Stimulated activated CD8-positive, alpha-beta memory T cell treated with anti-CD3 and anti-CD28 coated beads, Interleukin-12 subunit alpha, Interleukin-12 subunit beta, amount 100 ng/mL, for 4 hours (primary cell): ENCODE measurements around the gene TAOK1.
"Not testable (repeated sequence)": the region's sequence is repeated elsewhere in the genome, so short reads cannot be mapped to it uniquely, and the experiment has no call there.

ENCODE experiments used
- DNase-seq: peaks from one replicate; pipeline ENCODE4 v3.0.0-alpha.2; 2020; ENCODE audit warnings: low read depth

Gene TAOK1

GRCh38 chr17:29389982-29390850 is at the start of gene TAOK1:
Gene TAOK1 (plus strand): TSS chr17:29390363. CDS start chr17:29451549, 61,186 bp downstream.
- DNase-seq: peak; percentile 93

- no peak for DNase-seq
Measured at GRCh38 chr17:29341726-29342125, 48.4 kb upstream of the TAOK1 start.

DNA sequence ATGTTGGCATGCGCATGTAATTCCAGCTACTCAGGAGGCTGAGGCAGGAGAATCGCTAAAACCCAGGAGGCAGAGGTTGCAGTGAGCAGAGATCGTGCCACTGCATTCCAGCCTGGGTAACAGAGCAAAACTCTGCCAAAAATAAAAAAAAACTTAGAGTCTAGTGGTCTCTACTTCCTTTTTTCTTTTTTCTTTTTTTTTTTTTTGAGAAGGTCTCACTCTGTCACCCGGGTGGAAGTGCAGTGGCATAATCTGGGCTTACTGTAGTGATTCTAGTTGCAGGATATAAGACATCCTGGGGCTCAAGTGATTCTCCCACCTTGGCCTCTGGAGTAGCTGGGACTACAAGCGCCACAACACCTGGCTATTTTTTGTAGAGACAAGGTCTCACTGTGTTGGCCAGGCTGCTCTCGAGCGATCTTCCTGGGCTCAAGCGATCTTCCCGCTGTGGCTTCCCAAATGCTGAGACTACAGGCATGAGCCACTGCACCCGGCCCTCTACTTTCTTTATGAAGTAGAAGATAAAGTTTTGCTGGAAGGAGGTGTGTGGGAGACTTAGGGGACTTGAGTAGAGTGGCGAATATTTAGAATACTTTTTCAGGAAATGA is 47.9 kb upstream of the TAOK1 start:
- no peak for DNase-seq

GRCh38 chr17:29344201-29344856 is 45.8 kb upstream of the TAOK1 start:
- no peak for DNase-seq

DNA sequence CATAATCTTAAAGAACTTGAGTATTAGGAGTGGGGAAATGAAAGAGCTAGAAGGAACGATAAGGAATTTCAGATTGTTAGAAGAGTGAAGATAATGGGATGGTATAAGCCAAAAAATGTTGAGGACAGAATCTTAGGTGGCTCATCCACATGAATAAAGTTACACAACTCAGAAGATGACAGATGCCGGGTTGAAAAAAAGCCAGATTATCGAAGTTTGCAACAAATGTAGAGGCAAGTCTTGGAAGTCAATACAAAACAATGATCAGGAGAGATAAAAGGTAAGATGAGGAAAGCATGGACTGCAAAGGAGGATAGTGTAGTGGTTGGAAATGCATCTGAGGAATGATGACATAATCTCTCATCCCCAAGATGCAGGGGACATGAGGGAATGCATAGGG is 45.1 kb upstream of the TAOK1 start:
- no peak for DNase-seq

GRCh38 chr17:29345470-29345869 is 44.7 kb upstream of the TAOK1 start:
- not testable (repeated sequence) for DNase-seq

DNA sequence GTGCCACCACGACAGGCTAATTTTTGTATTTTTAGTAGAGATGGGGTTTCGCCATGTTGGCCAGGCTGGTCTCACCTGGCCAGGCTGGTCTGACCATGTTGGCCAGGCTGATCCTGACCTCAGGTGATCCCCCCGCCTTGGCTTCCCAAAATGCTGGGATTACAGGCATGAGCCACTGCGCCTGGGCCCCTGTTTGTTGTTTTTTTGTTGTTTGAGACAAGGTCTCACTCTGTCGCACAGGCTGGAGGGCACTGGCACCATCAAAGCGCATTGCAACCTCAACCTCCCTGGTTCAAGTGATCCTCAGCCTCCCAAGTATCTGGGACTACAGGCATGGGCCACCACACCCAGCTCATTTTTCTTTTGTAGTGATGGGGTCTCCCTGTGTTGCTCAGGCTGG is 43.7 kb upstream of the TAOK1 start:
- no peak for DNase-seq

DNA sequence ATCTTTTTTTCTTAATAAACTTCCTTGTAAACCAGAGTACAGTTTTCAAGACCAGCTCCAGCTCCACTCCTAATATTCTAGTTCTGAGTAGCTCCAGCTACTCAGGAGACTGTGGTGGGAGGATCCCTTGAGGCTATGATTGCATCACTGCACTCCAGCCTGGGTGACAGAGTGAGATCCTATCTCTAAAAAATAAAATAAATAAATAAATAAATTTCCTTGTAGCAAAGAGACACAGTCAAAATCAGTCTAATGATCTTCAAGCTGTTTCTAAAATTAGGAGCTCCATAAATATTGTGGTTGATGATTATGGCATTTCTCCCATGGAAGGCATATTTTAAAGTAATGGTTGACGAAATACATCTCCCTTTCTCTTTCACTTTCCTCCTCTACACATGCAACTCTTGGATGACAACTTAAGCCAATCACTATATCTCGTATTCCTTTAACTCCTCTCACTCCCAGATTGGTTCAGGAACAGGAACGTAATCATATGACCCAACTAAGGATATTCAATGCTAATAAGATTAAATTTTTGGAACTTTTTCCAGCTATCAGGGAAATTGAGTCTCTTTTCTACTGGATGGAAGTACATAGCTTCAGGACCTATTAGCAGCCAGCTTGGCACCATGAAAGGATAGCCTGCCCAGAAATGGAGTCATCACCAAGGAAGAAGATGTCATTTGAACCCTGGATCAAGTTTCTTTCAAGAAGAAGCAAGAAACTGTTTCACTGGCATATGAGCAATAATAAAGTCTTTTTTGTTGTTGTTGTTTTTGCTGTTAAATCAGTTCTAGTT is 42.1 kb upstream of the TAOK1 start:
- DNase-seq: no peak

- no peak for DNase-seq
Measured at GRCh38 chr17:29349409-29349808, 40.8 kb upstream of the TAOK1 start.

GRCh38 chr17:29352146-29352545 is 38.0 kb upstream of the TAOK1 start:
- no peak for DNase-seq

DNA sequence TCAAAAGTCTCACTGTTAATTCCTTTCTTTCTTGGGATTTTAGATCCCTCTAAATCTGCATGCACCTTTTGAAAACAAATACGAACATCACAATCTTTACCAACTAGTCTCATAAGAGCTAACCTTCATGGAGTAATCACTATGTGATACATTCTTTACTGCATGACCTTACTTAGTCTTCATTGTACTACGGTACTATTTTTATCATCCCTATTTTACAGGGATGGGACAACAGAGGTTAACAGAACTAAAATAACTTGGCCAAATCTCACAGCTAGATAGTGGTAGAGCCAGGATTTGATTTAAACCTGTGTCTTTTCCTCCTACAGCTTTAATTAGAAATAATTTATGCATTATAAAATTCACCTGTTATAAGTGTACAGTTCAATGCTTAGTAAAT is 32.9 kb upstream of the TAOK1 start:
- no peak for DNase-seq

- DNase-seq: no peak
Measured at GRCh38 chr17:29357821-29358232, 32.3 kb upstream of the TAOK1 start.

- DNase-seq: no peak
Measured at GRCh38 chr17:29358416-29358815, 31.7 kb upstream of the TAOK1 start.

DNA sequence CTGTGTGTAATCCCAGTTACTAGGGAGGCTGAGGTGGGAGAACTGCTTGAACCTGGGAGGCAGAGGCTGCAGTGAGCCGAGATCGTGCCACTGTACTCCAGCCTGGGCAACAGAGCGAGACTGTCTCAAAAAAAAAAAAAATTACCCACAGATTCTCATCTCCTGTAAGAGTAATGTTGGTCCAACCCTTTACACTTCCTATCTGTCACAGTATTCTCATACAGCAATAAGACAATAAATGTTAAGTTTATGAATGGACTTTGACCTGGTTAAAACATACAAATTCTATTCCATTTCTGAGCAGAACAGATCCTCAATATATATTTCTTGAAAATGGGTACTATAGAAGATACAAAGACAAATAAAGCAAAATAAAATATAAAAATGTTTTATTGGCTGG is 30.4 kb upstream of the TAOK1 start:
- DNase-seq: no peak

- DNase-seq: no peak
Measured at GRCh38 chr17:29363716-29364115, 26.4 kb upstream of the TAOK1 start.

DNA sequence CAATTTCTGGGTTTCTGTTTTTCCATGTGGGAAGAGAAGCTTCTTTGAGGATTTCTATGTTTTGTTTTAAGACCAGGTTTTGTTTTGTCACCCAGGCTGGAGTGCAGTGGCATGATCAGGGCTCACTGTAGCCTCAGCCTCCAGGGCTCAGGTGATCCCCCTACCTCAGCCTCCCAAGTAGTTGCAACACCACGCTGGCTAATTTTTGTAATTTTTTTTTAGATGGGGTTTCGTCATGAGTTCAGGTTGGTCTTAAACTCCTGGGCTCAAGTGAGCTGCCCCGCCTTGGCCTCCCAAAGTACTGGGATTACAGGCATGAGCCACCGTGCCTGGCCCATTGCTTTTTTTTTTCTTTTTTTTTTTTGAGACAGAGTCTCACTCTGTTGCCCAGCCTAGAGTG is 25.5 kb upstream of the TAOK1 start:
- no peak for DNase-seq

GRCh38 chr17:29368161-29368560 is 22.0 kb upstream of the TAOK1 start:
- no peak for DNase-seq

- no peak for DNase-seq
Measured at GRCh38 chr17:29368926-29369325, 21.2 kb upstream of the TAOK1 start.

DNA sequence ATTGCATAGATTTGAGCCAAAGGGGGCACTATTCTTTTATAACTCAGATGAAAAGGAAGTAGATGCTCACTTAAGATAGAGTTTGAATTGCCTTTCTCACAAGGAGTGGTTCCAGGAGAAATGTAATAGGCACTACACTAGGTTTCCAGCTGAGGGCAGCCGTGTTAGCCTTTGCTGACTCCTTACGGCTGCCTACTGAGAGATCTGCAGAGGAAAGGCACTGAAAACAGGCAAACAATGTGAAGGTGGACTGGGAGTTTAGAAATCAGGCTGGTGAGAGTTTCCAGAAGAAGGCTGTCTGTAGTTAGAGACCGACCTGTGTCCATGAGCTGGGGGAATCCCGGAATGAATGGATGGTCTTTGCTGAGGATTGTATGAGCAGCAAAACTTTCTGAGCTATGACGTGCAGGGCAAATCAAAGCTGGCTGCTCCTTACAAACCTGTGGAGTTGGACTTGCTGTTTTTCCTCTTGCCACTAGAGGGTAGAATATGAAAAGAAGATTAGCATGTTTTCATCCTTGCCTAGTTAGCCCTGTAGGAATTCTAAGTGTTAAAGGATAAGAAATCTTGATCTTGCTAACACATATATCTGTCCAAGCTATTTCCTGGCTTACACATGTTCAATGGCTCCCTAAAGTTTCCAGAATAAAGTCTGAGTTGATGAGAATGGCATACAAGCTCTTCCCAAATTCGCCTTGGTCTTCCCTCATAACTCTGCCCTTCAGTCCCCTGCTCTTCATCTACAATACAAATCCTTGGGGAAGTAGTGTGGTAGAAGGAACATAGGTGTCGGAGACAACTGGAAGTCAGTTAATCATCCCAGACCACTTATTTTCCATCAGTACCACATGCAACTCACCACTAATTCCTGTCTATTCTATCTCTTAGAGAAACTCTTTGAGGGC is 20.1 kb upstream of the TAOK1 start:
- peak; percentile 14 for DNase-seq

DNA sequence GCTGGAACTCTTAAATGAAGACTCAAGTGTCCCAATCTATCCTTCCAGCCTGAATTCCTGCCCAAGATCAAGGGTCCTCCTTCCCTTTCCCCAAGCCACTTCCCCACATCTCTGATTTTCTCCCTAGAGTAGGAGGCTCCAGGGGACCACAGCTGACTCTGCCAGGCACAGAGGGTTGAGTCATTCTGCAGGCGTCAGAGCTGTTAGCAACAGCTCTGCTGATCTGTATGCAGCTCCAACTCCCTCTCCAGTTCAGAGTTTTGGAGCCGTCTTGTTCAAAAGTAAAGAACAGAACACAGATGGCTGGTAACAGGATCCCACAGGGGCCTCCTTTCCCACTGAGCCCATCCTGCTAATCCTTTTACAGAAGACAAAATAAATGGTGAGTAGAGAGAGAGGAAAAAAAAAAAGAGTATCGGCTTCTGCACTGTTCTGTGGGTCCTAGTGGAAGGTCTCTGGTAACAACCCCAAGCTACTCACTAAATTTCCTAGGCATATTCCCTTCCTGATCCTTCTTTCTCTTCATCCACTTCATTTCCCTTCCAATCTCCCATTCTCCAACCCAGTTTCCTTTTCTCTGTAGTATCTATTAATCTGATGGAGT is 13.4 kb upstream of the TAOK1 start:
- no peak for DNase-seq

DNA sequence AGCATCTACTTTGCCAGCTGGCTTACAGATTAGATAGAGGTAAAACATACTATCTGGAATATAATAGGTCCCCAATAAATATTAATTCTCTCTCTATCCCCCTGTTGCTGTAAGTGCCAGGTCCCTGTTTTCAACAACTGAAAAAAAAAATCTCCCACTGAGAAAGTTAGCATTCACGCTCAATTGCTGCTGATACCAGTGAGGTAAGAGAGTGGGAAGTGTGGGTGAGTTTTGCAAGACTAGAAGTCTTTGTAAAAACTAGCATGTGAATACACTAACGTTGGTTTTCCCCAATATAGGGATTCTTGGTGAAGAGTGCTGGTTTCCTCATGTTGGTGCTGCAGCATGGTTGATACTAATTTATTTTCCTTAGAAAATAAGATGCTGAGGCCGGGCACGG is 11.7 kb upstream of the TAOK1 start:
- DNase-seq: no peak
